Pancreas (tissue), 10 donors: ENCODE data around the gene ELANE. TPM values are rescaled to one million over a fixed set of nuclear protein-coding genes. Genes with fewer than 3 reads are reported as not detected.

Experiments used
- ATAC-seq, 4 donors: fragments of 200-7000 bp; cut with Tn5 transposase; one replicate each; pipeline versions ENCODE4 v1.8.0 to v1.9.1; 2020; ENCODE audit warnings: mild to moderate bottlenecking in 4 of 4, moderate library complexity in 4 of 4
- DNase-seq, 6 donors: peaks; one replicate each; pipeline ENCODE4 v3.0.0-alpha.2; 2020
- FAIRE-seq: peaks from 2 replicates; lab custom pipeline; 2012; peaks lifted over from hg19 to GRCh38; lab: Jason Lieb, UNC
- H3K27ac ChIP-seq, 4 donors: fragments of 200-600 bp; sonication (generic); 1 replicate in 3 of 4; 2 replicates in 1 of 4; pipeline versions ENCODE4 v1.5.0 to v1.8.0; 2020
- H3K27me3 ChIP-seq, 4 donors: fragments of 200-600 bp; one replicate each; pipeline ENCODE4 v1.8.0; 2021
- H3K36me3 ChIP-seq, 3 donors: fragments of 200-600 bp; sonication (generic) in 1 of 3; one replicate each; pipeline versions ENCODE4 v1.5.0 to v1.8.0; 2020 to 2021
- H3K4me1 ChIP-seq, 3 donors: fragments of 200-600 bp; one replicate each; pipeline ENCODE4 v1.8.0; 2021
- H3K4me3 ChIP-seq, 4 donors: fragments of 200-600 bp; sonication (generic) in 2 of 4; one replicate each; pipeline versions ENCODE4 v1.5.0 to v1.8.0; 2020 to 2021
- H3K9me3 ChIP-seq, 4 donors: fragments of 200-600 bp; one replicate each; pipeline ENCODE4 v1.8.0; 2021
- CTCF ChIP-seq, 4 donors: fragments of 200-600 bp; sonication (generic) in 3 of 4; IDR thresholded peaks; one replicate each; pipeline versions ENCODE4 v1.5.0 to v1.8.0; 2021; ENCODE audit warnings: antibody characterized with exemption in 4 of 4
- WGBS, 2 donors: extraction: QIAGEN DNeasy Blood & Tissue Kit; methylation state at CpG; one replicate each; pipeline ENCODE4 v1.1.7; 2013; 5-methylcytosine and 5-hydroxymethylcytosine counted together
- intact Hi-C, 3 donors: fragments of 100-400 bp; cut with DNase I; formaldehyde crosslinking; loops; one replicate each; pipeline versions ENCODE4 v1.11.1 to v1.14.2; 2022
- polyA plus RNA-seq, 2 donors: library from polyadenylated mRNA; stranded (reverse); fragments of 200-250 nt; gene quantifications; one replicate each; pipeline ENCODE4 v1.2.3, GENCODE V29; 2013
- total RNA-seq, 6 donors: library from RNA; stranded (reverse); fragmentation: NEBNext Ultra II Directional in 4 of 6; extraction: Animal tissue kit (Norgen Biotek cat#: 25700) in 4 of 6; gene quantifications; one replicate each; pipeline versions ENCODE4 v1.2.1 to v1.2.4, GENCODE V29; 2021 to 2023
- donor health status: healthy with polysubstance abuse.
- donor health status: DM: no; HTN: no; CAD: no; lungs with moderate emphysema.
- donor health status: DM: no; HTN: no; CAD: no.
- donor health status: control.
- donor health status: control.
- donor health status: Bipolar disorder and iron deficiency.
- donor health status: DM: yes; HTN: yes; CAD: no.
- donor health status: DM: no; HTN: no; CAD: no.
- donor health status: DM: no; HTN: no; CAD: no.
- donor health status: DM: yes; HTN: yes; CAD: no.

ELANE gene
- total and polyA plus RNA-seq, 8 donors = 0.16 to 0.57 (median 0.27) TPM; not detected in 4

- 91 to 92% methylated on average over 43 to 44 of the region's 44 CpGs for WGBS, 2 donors
- no peak for TF ChIP-seq CTCF (IDR thresholded peaks at IDR 0.05)
These were observed 44.3 kb upstream of the ELANE start for GRCh38 chr19:807627-808422.

GRCh38 chr19:808423-808775 lies 43.7 kb upstream of the ELANE start:
- no peak for ATAC-seq
- Histone ChIP-seq H3K4me1 (no peaks in the 10 kb centered on the region), H3K4me3 (no peak overlapping the region), H3K27ac (no peak overlapping the region), H3K27me3 (no peaks in the 10 kb centered on the region), H3K36me3 (peaks cover 24 to 88% (median 76%) of the 10 kb centered on the region in 3 donors), H3K9me3 (no peaks in the 10 kb centered on the region)
- no peak for TF ChIP-seq CTCF (IDR thresholded peaks at IDR 0.05)
- 93 to 95% methylated on average over 26 of the region's 26 CpGs for WGBS, 2 donors
- peak in 1 of 6 donors; percentile 35 for DNase-seq
- intact Hi-C loops = no loop called here
- no peak for FAIRE-seq

More at GRCh38 chr19:807627-808422, 44.3 kb upstream of the ELANE start:
- Histone ChIP-seq H3K4me1 (no peaks in the 10 kb centered on the region), H3K27ac (no peak overlapping the region), H3K36me3 (peaks cover 24 to 83% (median 76%) of the 10 kb centered on the region in 3 donors), H3K9me3 (no peaks in the 10 kb centered on the region), H3K4me3 (no peak overlapping the region), H3K27me3 (no peaks in the 10 kb centered on the region)
- intact Hi-C loops = no loop called here
- DNase-seq (no peak), FAIRE-seq (no peak), ATAC-seq (no peak)

- WGBS, 2 donors = 84 to 88% methylated on average over 27 to 30 of the region's 30 CpGs
- no peak for FAIRE-seq
- H3K36me3 ChIP-seq = peaks cover 24 to 73% (median 59%) of the 10 kb centered on the region in 3 donors
These were observed 41.8 kb upstream of the ELANE start for GRCh38 chr19:810077-810855.

GRCh38 chr19:810883-811489 lies 41.1 kb upstream of the ELANE start:
- ATAC-seq (peak in 1 of 4 donors; percentile 5), DNase-seq (peak in 1 of 6 donors; percentile 38), FAIRE-seq (no peak)
- no peak overlapping the region for H3K27ac ChIP-seq
- H3K4me3 ChIP-seq = no peak overlapping the region
- H3K9me3 ChIP-seq = no peaks in the 10 kb centered on the region
- intact Hi-C loops = no loop called here
- no peaks in the 10 kb centered on the region for H3K27me3 ChIP-seq
- no peaks in the 10 kb centered on the region for H3K4me1 ChIP-seq
- no peak for TF ChIP-seq CTCF (IDR thresholded peaks at IDR 0.05)
- H3K36me3 ChIP-seq = peaks cover 20 to 66% (median 52%) of the 10 kb centered on the region in 3 donors
- 93% methylated on average over 25 of the region's 25 CpGs for WGBS, 2 donors

More at GRCh38 chr19:810077-810855, 41.8 kb upstream of the ELANE start:
- H3K27me3 ChIP-seq = no peaks in the 10 kb centered on the region
- H3K27ac ChIP-seq = no peak overlapping the region
- no peaks in the 10 kb centered on the region for H3K4me1 ChIP-seq
- DNase-seq = peak in 2 of 6 donors; percentile 62 to 82
- H3K4me3 ChIP-seq = no peak overlapping the region
- intact Hi-C loops = no loop called here
- ATAC-seq = no peak
- H3K9me3 ChIP-seq = no peaks in the 10 kb centered on the region
- no peak for TF ChIP-seq CTCF (IDR thresholded peaks at IDR 0.05)
